GM18867 (cell line): Measurements from ENCODE around the gene POLR2J3.
"Not testable (repeated sequence)": the region's sequence is repeated elsewhere in the genome, so short reads cannot be mapped to it uniquely, and the experiment has no call there.

Experiments
- ATAC-seq: cut with Tn5 transposase; IDR thresholded peaks from one replicate; pipeline ENCODE4 v1.9.1; 2021; ENCODE audit warnings: mild to moderate bottlenecking, moderate library complexity; ENCODE audit not compliant: unreplicated experiment

Gene POLR2J3

GRCh38 chr7:102583495-102583894 is 11.1 kb upstream of the POLR2J3 start:
- not testable (repeated sequence) for ATAC-seq

- not testable (repeated sequence) for ATAC-seq
These were observed 9.3 kb upstream of the POLR2J3 start for GRCh38 chr7:102581722-102582121.

GRCh38 chr7:102578486-102578885 is 6.1 kb upstream of the POLR2J3 start:
- not testable (repeated sequence) for ATAC-seq

- ATAC-seq, result not testable (repeated sequence)
These were observed 5.2 kb upstream of the POLR2J3 start for GRCh38 chr7:102577315-102578240.

- ATAC-seq, result not testable (repeated sequence)
These were observed 4.0 kb upstream of the POLR2J3 start for GRCh38 chr7:102576363-102576762.

GRCh38 chr7:102574607-102575006 is 2.2 kb upstream of the POLR2J3 start:
- ATAC-seq, result not testable (repeated sequence)

- not testable (repeated sequence) for ATAC-seq
These were observed 3.8 kb downstream of the POLR2J3 start for GRCh38 chr7:102568620-102569019.

- not testable (repeated sequence) for ATAC-seq
These were observed 21.5 kb downstream of the POLR2J3 start, which contains the start of gene SPDYE2 for GRCh38 chr7:102550808-102551422. TSS of gene SPDYE2 (plus strand) at chr7:102551226. CDS start at chr7:102553256, 2,030 bp downstream.

GRCh38 chr7:102546353-102546752 is 26.0 kb downstream of the POLR2J3 start:
- peak; percentile 71 for ATAC-seq

- not testable (repeated sequence) for ATAC-seq
These were observed 27.1 kb downstream of the POLR2J3 start for GRCh38 chr7:102545288-102545687.

- ATAC-seq, result not testable (repeated sequence)
These were observed 28.0 kb downstream of the POLR2J3 start for GRCh38 chr7:102544372-102544771.

GRCh38 chr7:102543596-102543995 is 28.8 kb downstream of the POLR2J3 start, which contains the start of gene UPK3BL2:
TSS of gene UPK3BL2 (minus strand) at chr7:102543696. CDS start at chr7:102543636, 60 bp downstream.
- ATAC-seq, result not testable (repeated sequence)

GRCh38 chr7:102542771-102543170 is 29.6 kb downstream of the POLR2J3 start:
- ATAC-seq, result not testable (repeated sequence)

GRCh38 chr7:102542083-102542482 is 30.3 kb downstream of the POLR2J3 start:
- not testable (repeated sequence) for ATAC-seq

GRCh38 chr7:102540604-102541003 is 31.8 kb downstream of the POLR2J3 start:
- not testable (repeated sequence) for ATAC-seq

GRCh38 chr7:102535062-102535615 is 37.2 kb downstream of the POLR2J3 start:
- not testable (repeated sequence) for ATAC-seq

GRCh38 chr7:102532127-102532526 is 40.3 kb downstream of the POLR2J3 start:
- ATAC-seq, result not testable (repeated sequence)

- not testable (repeated sequence) for ATAC-seq
These were observed 40.8 kb downstream of the POLR2J3 start for GRCh38 chr7:102531583-102531982.

- ATAC-seq, result not testable (repeated sequence)
These were observed 44.3 kb downstream of the POLR2J3 start for GRCh38 chr7:102527822-102528793.

GRCh38 chr7:102527182-102527581 is 45.2 kb downstream of the POLR2J3 start:
- ATAC-seq, result not testable (repeated sequence)
